SH-SY5Y (cell line): ENCODE results near the gene PBX1.

Source experiments
- GATA2 ChIP-seq: IDR thresholded peaks from 2 replicates; pipeline ENCODE4 v1.6.1; 2011; ENCODE audit warnings: mild to moderate bottlenecking, low read depth, low read length
- GATA3 ChIP-seq: IDR thresholded peaks from 2 replicates; pipeline ENCODE4 v1.6.1; 2011; ENCODE audit warnings: low read depth, mild to moderate bottlenecking, low read length, moderate library complexity

DNA sequence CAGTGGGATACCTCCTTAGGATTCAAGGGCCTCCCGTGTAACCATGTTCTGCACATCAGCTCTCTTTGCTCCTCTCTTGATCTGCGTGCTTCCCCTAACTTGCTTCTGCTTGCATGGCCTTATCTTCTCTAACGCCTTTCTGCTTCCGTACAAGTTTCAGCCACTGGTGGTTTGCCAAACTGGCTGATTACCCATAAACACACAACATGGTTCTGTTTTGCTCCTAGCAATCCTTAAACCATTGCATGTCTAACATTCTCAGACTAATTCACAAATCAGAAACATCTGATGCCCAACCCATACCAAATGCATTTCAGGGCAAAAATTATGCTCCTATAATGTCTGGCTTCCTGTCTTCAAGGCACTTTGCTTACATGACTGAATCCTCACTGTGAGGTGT, 166.4 kb downstream of the PBX1 start:
- TF ChIP-seq GATA2: peak; percentile 46; the same call in 1 of the 2 replicates
- no peak for TF ChIP-seq GATA3
